ENCODE results near the gene PLEKHA4.
"Not testable (repeated sequence)": the region's sequence is repeated elsewhere in the genome, so short reads cannot be mapped to it uniquely, and the experiment has no call there.

The PLEKHA4 gene

DNA sequence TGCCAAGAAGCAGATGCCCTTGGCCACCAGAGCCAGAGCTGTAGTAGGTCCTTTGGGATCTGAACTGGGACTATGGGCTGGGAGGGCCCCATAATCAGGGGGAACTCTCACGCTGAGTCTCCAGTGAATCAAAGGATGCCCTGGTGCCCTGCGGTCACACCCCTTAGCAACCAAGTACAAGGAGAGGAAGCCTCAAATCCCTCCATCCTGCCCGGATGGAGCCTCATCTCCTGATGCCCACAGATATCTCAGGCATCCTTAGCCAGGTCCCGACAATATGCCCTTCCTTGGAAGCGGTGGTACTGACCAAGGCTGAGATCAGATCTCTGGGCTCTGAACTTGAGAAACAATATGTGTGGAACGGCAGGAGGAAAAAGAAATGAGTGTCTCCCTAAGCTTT, 1.7 kb downstream of the PLEKHA4 start:
- no peak for FAIRE-seq
- no peak for DNase-seq (ENCODE audit: low spot score)

DNA sequence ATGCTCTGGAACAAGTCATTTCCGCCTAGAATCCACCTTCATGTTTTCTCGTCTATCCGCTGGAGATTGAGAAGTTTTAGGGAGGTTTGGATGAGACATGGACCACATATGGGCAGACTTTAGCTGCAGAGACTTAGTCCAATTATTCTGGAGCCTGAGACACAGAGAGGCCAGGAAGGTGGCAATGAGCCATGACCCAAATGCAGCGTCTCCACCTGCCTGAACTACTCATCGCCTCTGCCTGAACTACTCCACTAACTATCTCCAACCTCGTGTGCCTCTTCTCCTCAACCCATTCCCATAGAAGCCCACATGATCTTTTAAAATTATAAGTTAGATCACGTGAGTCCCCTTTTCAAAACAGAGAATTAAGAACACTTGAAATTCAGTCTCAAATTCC, 5.6 kb downstream of the PLEKHA4 start:
- no peak for DNase-seq (ENCODE audit: low spot score)
- FAIRE-seq, result no peak

DNA sequence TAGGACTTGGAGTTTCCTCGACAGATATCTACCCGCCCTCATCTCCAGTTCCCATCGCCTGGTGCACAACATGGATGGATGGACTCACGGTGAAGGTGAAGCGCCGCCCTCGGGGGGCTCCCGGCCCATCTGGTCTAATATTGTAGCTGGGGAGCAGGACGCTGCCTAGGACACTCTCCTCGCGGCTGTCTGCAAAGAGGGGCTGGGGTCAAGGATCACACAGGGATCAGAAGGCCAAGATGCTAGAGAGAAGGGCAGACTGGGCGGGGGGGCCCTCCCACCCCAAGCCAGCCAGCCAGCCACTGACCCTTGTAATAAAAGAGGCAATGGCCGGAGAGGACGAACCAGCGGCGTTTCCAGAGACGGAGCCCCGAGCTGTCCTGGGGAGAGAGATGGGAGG, 7.1 kb downstream of the PLEKHA4 start:
- FAIRE-seq (no peak), DNase-seq (ENCODE audit: low spot score) (no peak)

DNA sequence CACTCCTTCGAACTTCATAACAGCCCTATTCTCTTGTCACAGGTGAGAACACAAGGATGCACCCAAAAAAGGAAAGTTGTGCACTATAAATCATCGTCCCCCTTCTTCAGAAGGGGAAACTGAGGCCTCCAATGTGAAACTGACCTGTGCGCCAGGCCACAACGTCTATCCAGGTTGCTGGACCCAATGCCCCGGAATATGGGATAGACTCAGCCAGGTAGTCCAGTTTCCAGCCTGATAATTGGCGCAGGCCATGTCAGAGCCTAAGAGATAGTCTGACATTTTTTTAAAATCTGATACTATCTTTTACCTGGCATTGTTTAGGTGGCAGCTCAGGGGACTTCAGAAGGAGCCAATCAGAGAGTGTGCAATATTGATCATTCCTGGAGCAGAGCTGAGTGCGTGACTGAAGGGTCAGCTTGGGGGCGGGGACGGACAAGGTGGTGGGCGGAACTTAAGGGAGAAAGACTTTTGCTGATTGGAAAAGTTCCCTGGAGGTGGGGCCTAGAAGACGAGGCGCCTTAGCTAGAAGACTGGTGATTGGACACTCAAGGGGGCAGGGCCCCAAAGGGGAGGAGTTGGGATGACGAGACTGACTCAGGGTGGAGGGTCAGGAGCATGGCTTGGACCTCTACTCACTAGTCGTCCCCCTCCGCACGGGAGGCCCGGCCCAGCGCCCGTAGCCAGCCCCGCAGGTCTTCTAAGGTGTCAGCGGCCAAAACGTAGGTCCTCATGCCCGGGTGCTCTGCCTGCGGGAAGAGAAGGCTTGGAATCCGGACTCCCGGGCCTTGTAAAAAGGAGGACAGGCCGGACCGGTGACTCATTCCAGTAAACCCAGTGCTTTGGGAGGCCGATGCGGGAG, 8.5 kb downstream of the PLEKHA4 start:
- DNase-seq (ENCODE audit: low spot score), result no peak
- FAIRE-seq, result no peak

DNA sequence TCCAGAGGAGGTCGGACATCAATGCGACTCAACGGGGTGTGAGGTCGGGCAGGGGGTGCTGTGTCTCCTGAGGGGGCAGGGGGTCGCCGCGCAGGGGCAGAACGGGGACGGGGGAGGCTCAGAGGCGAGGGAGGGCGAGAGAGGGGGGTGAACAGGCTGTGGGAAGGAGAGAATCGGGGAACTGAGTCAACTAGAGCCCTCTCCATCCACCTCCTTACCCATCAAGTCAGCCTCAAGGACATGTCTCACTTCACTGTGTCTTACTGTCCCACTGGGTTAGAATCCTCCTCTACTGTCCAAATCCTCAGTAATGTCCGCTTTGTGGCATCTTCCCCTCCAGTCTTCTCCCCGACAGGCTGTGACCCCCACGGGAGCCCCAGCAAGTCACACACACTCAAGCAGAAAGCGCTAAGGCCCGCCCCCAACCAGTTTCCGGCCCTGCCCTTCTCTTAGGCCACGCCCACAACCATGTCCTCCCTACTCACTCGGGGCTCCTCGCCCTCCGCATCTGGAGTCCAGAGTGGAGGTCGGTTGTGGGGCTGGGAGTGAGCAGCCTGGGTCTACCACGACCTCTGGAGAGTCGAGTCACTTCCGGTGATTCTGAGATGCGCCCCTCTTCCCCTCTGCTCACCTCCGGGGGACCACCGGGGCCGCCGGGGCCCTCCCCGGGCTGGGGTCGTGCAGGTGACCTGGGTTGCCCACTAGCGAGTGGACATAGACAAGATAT, 9.3 kb downstream of the PLEKHA4 start:
- FAIRE-seq (no peak), DNase-seq (ENCODE audit: low spot score) (no peak)

DNA sequence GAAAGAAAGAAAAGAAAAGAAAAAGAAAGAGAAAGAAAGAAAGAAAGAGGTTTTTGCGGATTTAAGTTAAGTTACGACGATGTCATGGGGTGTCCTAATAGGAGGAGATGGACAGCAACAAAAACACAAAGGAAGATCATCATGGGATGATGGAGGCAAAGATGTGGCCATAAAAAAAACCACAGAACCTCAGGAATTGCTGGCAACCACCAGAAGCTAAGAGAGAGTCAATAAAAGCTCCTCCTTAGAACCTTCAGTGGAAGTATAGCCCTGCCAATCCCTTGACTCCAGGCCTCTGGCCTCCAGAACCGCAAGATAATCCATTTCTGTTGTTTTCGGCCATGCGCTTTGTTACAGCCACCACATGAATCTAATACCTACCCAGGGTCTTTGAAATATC, 11.5 kb downstream of the PLEKHA4 start:
- DNase-seq (ENCODE audit: low spot score) (no peak), FAIRE-seq (no peak)

DNA sequence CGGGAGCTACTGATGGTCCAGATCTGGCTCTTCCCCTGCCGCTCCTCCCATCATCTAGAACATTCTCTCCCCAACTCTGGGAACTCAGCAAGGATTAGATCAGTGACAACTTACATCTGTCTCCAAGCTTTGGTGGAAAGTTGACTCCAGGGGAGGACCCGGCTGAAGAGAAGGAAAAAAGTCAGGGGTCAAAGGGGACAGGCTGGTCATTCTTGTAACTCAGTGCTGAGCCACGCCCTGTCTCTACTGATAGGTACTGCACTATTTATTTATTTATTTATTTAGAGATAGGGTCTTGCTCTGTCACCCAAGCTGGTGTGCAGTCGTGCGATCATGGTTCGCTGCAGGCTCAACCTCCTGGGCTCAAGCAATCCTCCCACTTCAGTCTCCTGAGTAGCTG, 14.3 kb downstream of the PLEKHA4 start:
- FAIRE-seq (no peak), DNase-seq (ENCODE audit: low spot score) (no peak)

DNA sequence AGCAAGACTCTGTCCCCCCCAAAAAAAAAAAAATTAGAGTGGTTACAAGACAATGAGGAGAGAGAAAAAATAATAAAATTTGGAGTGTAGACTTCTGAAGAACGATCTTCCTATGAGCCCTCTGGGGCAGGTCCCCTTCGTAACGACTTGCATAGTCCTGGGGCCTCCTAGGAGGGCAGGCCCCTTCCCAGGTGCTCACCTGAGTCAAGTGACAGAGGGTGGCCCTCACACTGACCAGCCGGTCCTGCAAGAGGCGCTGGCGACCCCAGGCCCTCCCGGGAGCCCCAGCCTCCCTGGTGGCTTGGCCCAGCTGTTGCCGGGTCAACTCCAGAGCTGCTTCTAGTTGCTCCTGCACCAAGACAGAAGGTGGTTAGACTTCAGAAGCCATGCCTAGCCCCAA, 14.9 kb downstream of the PLEKHA4 start:
- FAIRE-seq (no peak), DNase-seq (ENCODE audit: low spot score) (no peak)

DNA sequence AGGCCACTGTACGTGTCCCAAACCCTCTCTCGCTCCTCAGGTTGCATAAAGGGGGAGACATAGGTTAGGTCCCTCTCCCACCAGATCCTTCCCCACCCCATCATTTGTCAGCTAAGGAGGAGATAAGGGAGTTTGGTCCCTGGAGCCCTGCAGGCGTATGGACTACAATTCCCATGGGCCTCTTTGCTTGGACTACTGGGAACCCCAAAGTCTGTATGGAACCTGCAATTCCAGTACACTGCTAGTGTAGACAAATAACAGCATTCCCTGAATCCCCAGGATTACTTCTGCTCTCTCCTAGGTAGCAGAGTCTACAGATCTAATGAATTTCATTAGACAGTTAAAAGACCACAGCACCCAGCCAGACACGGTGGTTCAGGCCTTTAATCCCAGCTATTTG, 16.1 kb downstream of the PLEKHA4 start:
- FAIRE-seq (no peak), DNase-seq (ENCODE audit: low spot score) (no peak)

DNA sequence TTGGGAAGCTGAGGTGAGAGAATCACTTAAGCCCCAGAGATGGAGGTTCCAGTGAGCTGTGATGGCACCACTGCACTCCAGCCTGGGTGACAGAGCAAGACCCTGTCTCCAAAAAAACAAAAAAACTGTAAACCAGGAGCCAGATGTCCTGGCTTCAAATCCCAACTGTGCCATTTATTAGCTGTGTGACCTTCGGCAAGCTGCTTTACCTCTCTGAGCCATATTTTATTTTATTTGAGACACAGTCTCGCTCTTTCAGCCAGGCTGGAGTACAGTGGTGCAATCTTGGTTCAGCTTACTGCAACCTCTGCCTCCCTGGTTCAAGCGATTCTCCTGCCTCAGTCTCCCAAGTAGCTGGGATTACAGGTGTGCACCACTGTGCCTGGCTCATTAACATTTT, 21.8 kb downstream of the PLEKHA4 start:
- not testable (repeated sequence) for FAIRE-seq; DNase-seq (ENCODE audit: low spot score)

DNA sequence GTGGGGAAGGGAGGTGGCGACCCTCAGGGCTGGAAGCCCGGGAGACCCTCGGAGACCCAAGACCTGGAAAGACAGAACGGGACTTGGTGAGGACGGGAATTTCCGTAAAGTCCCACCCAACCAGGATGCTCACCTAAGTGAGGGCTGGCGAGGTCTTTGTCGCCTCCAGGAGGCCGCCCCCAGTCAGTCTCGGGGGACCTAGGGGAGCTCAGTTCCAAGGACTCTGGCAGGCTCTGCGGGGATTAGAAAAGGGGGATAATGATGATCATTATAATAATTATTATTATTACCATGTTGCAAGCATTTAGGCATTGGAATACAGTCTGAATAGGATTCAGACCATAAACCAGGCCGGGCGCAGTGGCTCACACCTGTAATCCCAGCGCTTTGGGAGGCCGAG, 23.0 kb downstream of the PLEKHA4 start:
- FAIRE-seq (no peak), DNase-seq (ENCODE audit: low spot score) (no peak)

DNA sequence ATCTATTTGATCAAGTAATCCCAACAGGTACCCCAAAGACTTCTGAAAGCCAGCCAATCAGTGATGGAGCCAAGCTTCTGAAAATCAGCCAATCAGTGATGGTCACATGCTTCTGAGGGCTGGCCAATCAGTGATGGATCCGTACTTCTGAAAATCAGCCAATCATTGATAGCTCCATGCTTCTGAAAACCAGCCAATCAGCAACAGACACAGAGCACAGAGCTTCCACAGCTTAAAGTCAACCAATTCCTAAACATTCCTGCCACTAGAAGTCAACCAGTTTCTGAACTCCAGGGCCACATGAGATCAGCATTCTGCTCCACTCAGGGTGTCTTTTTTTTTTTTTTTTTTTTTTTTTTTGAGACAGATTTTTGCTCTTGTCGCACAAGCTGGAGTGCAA, 23.9 kb downstream of the PLEKHA4 start:
- DNase-seq (ENCODE audit: low spot score) (peak; percentile 32), FAIRE-seq (no peak)

DNA sequence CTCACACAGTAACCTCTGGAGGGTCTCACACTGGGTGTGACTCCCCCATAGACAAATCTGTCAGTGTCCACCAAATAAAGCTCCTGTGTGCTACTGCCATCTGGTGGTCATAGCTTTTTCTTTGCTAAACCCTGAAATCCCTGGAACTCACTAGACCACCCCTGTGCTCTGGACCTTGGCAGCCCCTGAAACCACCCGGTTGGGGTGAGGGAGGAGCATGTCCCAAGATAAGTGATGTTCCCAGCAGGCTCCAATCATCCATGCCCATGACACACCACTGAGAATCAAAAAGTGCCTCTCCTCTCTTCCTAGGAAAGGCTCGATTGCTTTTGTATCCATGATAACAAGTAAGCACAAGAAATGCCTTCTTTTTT, 25.6 kb downstream of the PLEKHA4 start:
- DNase-seq (ENCODE audit: low spot score), result peak; percentile 55
- no peak for FAIRE-seq

DNA sequence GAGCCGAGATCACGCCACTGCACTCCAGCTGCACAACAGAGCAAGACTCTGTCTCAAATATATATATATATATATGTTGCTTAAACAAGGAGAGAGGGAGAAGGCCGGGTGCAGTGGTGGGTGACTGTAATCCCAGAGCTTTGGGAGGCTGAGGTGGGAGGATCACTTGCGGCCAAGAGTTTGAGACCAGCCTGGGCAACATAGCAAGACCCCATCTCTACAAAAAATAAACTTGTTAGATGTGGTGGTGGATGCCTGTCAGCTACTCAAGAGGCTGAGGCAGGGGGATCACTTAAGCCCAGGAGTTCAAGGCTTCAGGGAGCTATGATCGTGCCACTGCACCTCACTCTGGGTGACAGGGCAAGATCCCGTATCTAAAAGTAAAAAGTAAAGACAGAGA, 26.8 kb downstream of the PLEKHA4 start:
- FAIRE-seq, result no peak

DNA sequence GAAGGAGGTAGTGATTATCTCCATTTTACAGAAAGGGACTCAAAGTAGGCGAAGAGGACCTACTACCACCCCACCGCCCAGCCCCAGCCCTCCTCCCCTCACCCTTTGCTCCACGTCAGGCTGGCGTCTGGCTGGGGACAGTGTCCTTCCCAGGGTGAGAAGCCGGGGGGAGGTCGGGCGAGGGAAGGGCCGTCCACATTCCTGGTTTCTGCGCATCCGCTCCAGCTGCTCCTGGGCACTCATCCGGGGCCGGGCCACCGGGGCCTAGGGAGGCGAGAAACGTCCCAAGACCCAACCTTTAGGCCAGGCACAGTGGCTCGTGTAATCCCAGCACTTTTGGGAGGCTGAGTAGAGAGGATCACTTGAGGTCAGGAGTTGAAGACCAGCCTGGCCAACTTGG, 27.4 kb downstream of the PLEKHA4 start:
- FAIRE-seq (no peak), DNase-seq (ENCODE audit: low spot score) (no peak)

More for the DNA sequence above, 26.8 kb downstream of the PLEKHA4 start:
- DNase-seq (ENCODE audit: low spot score), result no peak

DNA sequence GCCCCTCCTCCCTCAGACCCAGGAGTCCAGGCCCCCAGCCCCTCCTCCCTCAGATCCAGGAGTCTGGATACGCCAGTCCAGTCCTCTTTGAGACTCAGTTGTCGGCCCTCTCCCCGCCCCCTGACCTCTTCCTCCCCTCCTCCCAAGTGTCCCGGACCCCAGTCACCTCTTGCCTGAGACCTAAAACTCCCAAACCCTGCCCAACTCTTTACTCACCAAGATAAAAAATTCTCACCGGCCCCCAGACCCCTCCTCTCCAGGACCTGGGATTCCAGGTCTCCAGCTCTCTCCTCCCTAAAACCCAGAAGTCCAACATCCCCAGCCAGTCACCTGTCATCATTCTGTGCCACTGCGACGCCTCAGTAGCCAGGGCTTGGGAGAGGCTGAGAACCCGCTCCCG, 30.7 kb downstream of the PLEKHA4 start:
- FAIRE-seq (no peak), DNase-seq (ENCODE audit: low spot score) (no peak)

DNA sequence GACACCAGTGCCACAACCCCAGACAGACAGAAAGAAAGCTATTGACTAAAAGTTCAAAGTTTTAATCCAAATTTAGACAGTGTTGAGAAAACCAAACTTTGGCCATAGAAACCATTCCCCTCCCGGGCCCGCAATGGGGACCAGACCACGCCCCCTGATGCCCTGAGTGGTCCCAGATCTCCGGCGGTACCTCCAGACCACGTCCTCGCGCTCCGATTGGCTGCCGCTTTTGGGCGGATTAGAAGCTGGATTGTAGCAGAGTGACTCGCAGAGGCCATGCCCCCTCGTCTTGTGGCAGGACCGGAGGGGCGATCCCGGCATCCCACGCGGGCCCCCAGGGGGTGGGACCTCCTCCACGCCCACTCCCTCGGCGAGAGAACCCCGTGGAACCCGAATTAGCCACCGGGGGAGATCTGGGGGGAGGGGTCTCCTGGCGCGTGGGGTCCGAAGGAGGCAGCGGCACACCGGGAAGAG, 31.3 kb downstream of the PLEKHA4 start:
- DNase-seq (ENCODE audit: low spot score) (peak; percentile 83), FAIRE-seq (no peak)

DNA sequence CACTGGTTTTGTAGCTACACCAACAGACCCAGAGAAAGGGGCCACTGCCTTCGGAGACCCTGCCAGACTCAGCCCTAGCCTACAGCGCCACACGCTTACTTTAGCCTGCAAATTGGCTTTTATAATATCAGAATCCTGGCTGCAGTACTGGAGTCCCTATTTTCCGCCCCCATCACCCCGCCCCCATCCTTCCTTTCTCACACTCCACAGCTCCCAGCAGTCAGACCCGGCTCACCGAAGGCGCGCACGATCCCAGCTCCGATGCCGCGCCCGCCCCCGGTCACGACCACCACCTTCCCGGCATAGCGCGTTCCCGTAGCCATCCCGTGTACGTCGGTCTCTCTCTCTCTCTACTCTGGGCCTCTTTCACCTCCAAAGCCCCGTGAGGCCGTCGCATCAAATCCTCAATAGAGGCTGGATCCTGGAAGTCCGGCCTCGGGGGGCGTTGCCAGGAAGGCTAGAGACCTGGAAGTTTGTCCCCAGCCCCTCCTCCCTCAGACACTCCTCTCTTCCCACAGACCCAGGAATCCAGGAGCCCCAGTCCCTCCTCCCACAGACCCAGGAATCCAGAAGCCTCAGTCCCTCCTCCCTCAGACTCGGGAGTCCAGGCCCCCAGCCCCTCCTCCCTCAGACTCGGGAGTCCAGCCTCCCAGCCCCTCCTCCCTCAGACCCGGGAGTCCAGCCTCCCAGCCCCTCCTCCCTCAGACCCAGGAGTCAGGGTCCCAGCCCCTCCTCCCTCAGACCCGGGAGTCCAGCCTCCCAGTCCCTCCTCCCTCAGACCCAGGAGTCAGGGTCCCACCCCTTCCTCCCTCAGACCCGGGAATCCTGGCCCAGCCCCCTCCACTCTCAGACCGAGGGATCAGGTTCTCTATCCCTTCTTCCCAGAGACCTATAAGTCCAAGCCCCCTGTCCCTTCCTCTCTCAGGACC, 32.1 kb downstream of the PLEKHA4 start, which contains the start of gene HSD17B14:
Gene HSD17B14, minus strand, starts transcription at position 403 of the 929 bp plus-strand sequence. Its CDS starts 80 bp downstream, at position 323.
- DNase-seq (ENCODE audit: low spot score) (peak; percentile 28), FAIRE-seq (no peak)

DNA sequence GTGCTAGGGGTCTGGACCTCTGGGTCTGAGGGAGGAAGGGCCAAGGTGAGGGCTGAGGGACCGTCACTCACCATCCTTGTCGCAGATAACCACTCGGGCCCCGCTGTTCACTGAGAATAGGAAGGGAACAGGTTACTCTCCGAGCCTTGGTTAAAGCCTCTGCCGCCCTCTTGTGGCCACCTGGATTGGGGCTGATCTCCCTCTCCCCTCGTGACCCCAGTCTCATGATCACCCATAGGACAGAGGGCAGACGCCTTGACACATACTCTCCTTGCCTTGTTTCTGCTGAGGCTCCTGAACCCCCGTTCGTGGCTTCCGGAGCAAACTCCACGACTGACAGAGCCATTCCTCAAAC, 32.7 kb downstream of the PLEKHA4 start:
- DNase-seq (ENCODE audit: low spot score) (peak; percentile 86), FAIRE-seq (no peak)

DNA sequence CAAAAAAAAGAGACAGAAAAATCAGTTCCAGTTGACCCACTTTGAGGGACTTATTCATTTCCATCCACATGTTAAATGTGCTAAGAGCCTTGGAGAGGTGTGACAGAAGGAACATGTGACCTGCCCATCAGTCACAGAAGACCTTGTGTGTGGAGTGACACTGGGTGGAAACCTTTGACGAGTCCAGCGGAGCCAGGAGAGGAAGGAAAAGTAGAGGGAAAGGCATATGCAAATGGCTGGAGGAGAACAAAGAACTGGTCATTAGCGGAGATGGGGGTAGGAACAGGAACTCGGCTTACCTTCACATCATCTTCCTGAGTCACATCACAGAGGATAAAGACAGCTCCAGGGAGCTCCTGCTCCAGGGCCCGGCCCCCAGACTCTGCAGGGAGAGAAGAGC, 34.4 kb downstream of the PLEKHA4 start:
- no peak for FAIRE-seq
- no peak for DNase-seq (ENCODE audit: low spot score)

DNA sequence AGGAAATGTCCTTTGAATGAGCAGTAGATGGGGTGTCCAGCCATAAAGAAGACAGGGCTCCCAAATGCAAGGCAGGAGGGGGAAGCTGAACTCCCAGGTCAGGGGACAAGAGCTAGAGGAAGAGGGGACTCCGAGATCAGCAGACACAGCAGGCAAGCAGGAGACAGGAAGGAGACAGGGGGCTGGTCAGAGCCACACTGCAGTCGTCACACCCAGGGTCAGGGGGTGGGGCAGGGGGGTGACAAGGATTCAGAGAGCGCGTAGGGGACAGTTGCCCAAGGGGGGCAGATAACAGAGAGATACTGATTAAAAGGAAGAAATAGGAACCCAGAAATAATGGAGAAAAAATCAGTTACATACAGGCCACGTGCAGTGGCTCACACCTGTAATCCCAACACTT, 35.4 kb downstream of the PLEKHA4 start:
- FAIRE-seq (no peak), DNase-seq (ENCODE audit: low spot score) (no peak)

DNA sequence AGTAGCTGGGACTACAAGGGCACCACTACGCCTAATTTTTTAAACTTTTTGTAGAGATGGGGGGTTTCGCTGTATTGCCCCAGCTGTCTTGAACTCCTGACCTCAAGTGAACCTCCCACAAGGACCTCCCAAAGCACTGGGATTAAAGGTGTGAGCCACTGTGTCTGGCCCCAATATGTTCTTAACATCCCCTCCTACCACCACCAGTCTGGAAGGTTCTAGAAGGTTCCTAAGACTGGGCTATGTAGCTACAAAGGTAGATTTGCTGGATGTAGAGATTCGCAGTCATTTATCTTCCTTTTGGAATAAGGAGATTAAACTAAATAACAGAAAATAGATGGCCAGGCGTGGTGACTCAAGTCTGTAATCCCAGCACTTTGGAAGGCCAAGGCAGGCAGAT, 37.5 kb downstream of the PLEKHA4 start:
- no peak for FAIRE-seq
- no peak for DNase-seq (ENCODE audit: low spot score)

Measured in urothelium cell line (cell line).